Sigmoid colon (tissue), 7 donors: ENCODE results near the gene EFHD1. TPM values are rescaled to one million over a fixed set of nuclear protein-coding genes. Genes with fewer than 3 reads are reported as not detected.

Source experiments
- DNase-seq: peaks from one replicate; pipeline ENCODE4 v3.0.0-alpha.2; 2019
- H3K27ac ChIP-seq, 4 donors: fragments of 200-600 bp; sonication (generic); one replicate each; pipeline ENCODE4 v1.5.1; 2016 to 2019; ENCODE audit warnings: mild to moderate bottlenecking in 1 of 4
- H3K27me3 ChIP-seq, 3 donors: fragments of 200-600 bp; sonication (generic); one replicate each; pipeline ENCODE4 v1.5.1; 2019; ENCODE audit warnings: mild to moderate bottlenecking in 1 of 3
- H3K36me3 ChIP-seq, 4 donors: fragments of 200-600 bp; sonication (generic); one replicate each; pipeline ENCODE4 v1.5.1; 2016 to 2019
- H3K4me1 ChIP-seq, 4 donors: fragments of 200-600 bp; sonication (generic); one replicate each; pipeline ENCODE4 v1.5.1; 2017 to 2019
- H3K4me3 ChIP-seq, 4 donors: fragments of 200-600 bp; sonication (generic); one replicate each; pipeline ENCODE4 v1.5.1; 2017 to 2019; ENCODE audit warnings: mild to moderate bottlenecking in 2 of 4, moderate library complexity in 1 of 4
- H3K9me3 ChIP-seq, 4 donors: fragments of 200-600 bp in 3 of 4; sonication (generic) in 3 of 4; one replicate each; pipeline versions ENCODE4 v1.5.1 to v1.6.1; 2013 to 2019
- CTCF ChIP-seq, 4 experiments: fragments of 450-650 bp in 3 of 4; fragments of 200-600 bp in 1 of 4; IDR thresholded peaks; one replicate each; pipeline ENCODE4 v1.5.1; 2016 to 2019; ENCODE audit warnings: antibody characterized with exemption in 4 of 4, mild to moderate bottlenecking in 3 of 4, moderate library complexity in 2 of 4
- EP300 ChIP-seq, 4 donors: sonication (generic); formaldehyde crosslinking; IDR thresholded peaks; one replicate each; pipeline ENCODE4 v1.6.1; 2017; ENCODE audit warnings: antibody characterized with exemption in 4 of 4
- POLR2A ChIP-seq, 2 donors: fragments of 450-650 bp; IDR thresholded peaks; one replicate each; pipeline ENCODE4 v1.6.1; 2016; ENCODE audit warnings: antibody characterized with exemption in 2 of 2, mild to moderate bottlenecking in 2 of 2, moderate library complexity in 2 of 2
- POLR2AphosphoS5 ChIP-seq, 4 donors: sonication (generic); formaldehyde crosslinking; IDR thresholded peaks; one replicate each; pipeline ENCODE4 v1.6.1; 2017; ENCODE audit warnings: antibody characterized with exemption in 4 of 4
- WGBS, 2 donors: extraction: QIAGEN DNeasy Blood & Tissue Kit; methylation state at CpG; one replicate each; pipeline ENCODE4 v1.1.7; 2013; 5-methylcytosine and 5-hydroxymethylcytosine counted together
- intact Hi-C: fragments of 100-400 bp; cut with DNase I; formaldehyde crosslinking; loops from one replicate; pipeline ENCODE4 v1.15.1; 2023
- polyA plus RNA-seq, 3 donors: library from polyadenylated mRNA; stranded (reverse); fragments of 200-250 nt; gene quantifications; one replicate each; pipeline ENCODE4 v1.2.3, GENCODE V29; 2013
- small RNA-seq, 3 donors: library from RNA; depleted of rRNA; stranded (forward); fragments of <200 nt; gene quantifications; one replicate each; pipeline ENCODE3, GENCODE V24; 2016
- total RNA-seq, 4 donors: library from RNA; depleted of rRNA; stranded (reverse); fragments of >200 nt; gene quantifications; one replicate each; pipeline ENCODE4 v1.1.0, GENCODE V29; 2016
- donor health status: healthy with polysubstance abuse.
- donor health status: Bipolar disorder and iron deficiency.
- donor health status: healthy.

The EFHD1 gene
- total and polyA plus RNA-seq, 7 donors: 0.92 to 8.7 (median 4.2) TPM

- Histone ChIP-seq H3K4me3 (no peak overlapping the region), H3K4me1 (peaks cover 0 to 6% (median 1%) of the 10 kb centered on the region in 4 donors), H3K9me3 (no peaks in the 10 kb centered on the region), H3K27me3 (no peaks in the 10 kb centered on the region), H3K27ac (no peak overlapping the region), H3K36me3 (peaks cover 12 to 21% (median 14%) of the 10 kb centered on the region in 4 donors)
- WGBS, 2 donors: 74 to 84% methylated on average over 2 of the region's 2 CpGs
- DNase-seq: no peak
- TF ChIP-seq EP300 (IDR thresholded peaks at IDR 0.05) (no peak), POLR2AphosphoS5 (IDR thresholded peaks at IDR 0.05) (no peak), CTCF (IDR thresholded peaks at IDR 0.05) (no peak), POLR2A (IDR thresholded peaks at IDR 0.05) (no peak)
- intact Hi-C loops: no loop called here
Observed at GRCh38 chr2:232721261-232721660, 87.9 kb downstream of the EFHD1 start.

- Histone ChIP-seq H3K4me1 (peaks cover 0 to 6% (median 1%) of the 10 kb centered on the region in 4 donors), H3K9me3 (no peaks in the 10 kb centered on the region), H3K27me3 (no peaks in the 10 kb centered on the region), H3K4me3 (no peak overlapping the region), H3K27ac (no peak overlapping the region), H3K36me3 (peaks cover 12 to 24% (median 14%) of the 10 kb centered on the region in 4 donors)
- TF ChIP-seq POLR2A (IDR thresholded peaks at IDR 0.05): no peak
- TF ChIP-seq CTCF (IDR thresholded peaks at IDR 0.05): no peak
- no peak for TF ChIP-seq EP300 (IDR thresholded peaks at IDR 0.05)
- no peak for TF ChIP-seq POLR2AphosphoS5 (IDR thresholded peaks at IDR 0.05)
- DNase-seq: no peak
- intact Hi-C loops: no loop called here
- WGBS, 2 donors: 73 to 90% methylated on average over 2 of the region's 2 CpGs
Observed at GRCh38 chr2:232721882-232722281, 88.5 kb downstream of the EFHD1 start.

GRCh38 chr2:232723027-232723426 lies 89.6 kb downstream of the EFHD1 start:
- H3K27ac ChIP-seq: no peak overlapping the region
- H3K36me3 ChIP-seq: peaks cover 10 to 34% (median 13%) of the 10 kb centered on the region in 4 donors
- intact Hi-C loops: no loop called here
- WGBS, 2 donors: 89 to 96% methylated on average over 1 of the region's 1 CpG
- H3K27me3 ChIP-seq: no peaks in the 10 kb centered on the region
- peaks cover 0 to 6% (median 0%) of the 10 kb centered on the region in 4 donors for H3K4me1 ChIP-seq
- no peak for DNase-seq
- H3K9me3 ChIP-seq: no peaks in the 10 kb centered on the region
- no peak overlapping the region for H3K4me3 ChIP-seq
- TF ChIP-seq CTCF (IDR thresholded peaks at IDR 0.05) (no peak), EP300 (IDR thresholded peaks at IDR 0.05) (no peak), POLR2AphosphoS5 (IDR thresholded peaks at IDR 0.05) (no peak)

- intact Hi-C loops: no loop called here
- no peaks in the 10 kb centered on the region for H3K9me3 ChIP-seq
- peaks cover 10 to 48% (median 13%) of the 10 kb centered on the region in 4 donors for H3K36me3 ChIP-seq
- 97% methylated on average over 3 of the region's 3 CpGs for WGBS, 2 donors
- H3K4me3 ChIP-seq: no peak overlapping the region
- no peaks in the 10 kb centered on the region for H3K27me3 ChIP-seq
- DNase-seq: no peak
- no peak for TF ChIP-seq EP300 (IDR thresholded peaks at IDR 0.05)
- peaks cover 0 to 20% (median 8%) of the 10 kb centered on the region in 4 donors for H3K4me1 ChIP-seq
- H3K27ac ChIP-seq: no peak overlapping the region
Observed at GRCh38 chr2:232728785-232729184, 95.4 kb downstream of the EFHD1 start.

GRCh38 chr2:232731470-232731869 lies 98.1 kb downstream of the EFHD1 start:
- TF ChIP-seq POLR2AphosphoS5 (IDR thresholded peaks at IDR 0.05) (no peak), EP300 (IDR thresholded peaks at IDR 0.05) (no peak), POLR2A (IDR thresholded peaks at IDR 0.05) (no peak), CTCF (IDR thresholded peaks at IDR 0.05) (no peak)
- Histone ChIP-seq H3K27me3 (no peaks in the 10 kb centered on the region), H3K36me3 (peaks cover 0 to 50% (median 0%) of the 10 kb centered on the region in 4 donors), H3K27ac (no peak overlapping the region), H3K4me3 (no peak overlapping the region), H3K9me3 (no peaks in the 10 kb centered on the region), H3K4me1 (peaks cover 0 to 20% (median 8%) of the 10 kb centered on the region in 4 donors)
- DNase-seq: no peak
- intact Hi-C loops: no loop called here
- 88 to 94% methylated on average over 2 of the region's 2 CpGs for WGBS, 2 donors

Small RNA genes within 50 kb of the gene (small RNA-seq; reads per million reads assigned to genes)
- 0 to 0.42 (median 0) reads per million in 3 donors for gene RN7SL359P

Other genes with a start within 250 kb of the EFHD1 start
- gene ALPG, start 226.8 kb upstream of the EFHD1 start, total RNA-seq: not detected
- under 1 TPM in 1 of 3 donors, not detected in 2; 0.10 TPM for gene ALPG, start 226.8 kb upstream of the EFHD1 start, polyA plus RNA-seq
- gene ALPI, start 177.5 kb upstream of the EFHD1 start, total RNA-seq: not detected
- 10 to 100 TPM in 1 of 3 donors, 1 to 10 TPM in 2; 5.3 to 10.2 (median 7.2) TPM for gene ALPI, start 177.5 kb upstream of the EFHD1 start, polyA plus RNA-seq
- 1 to 10 TPM in 2 of 4 donors, under 1 TPM in 2; 0.16 to 6.1 (median 1.0) TPM for gene ECEL1, start 145.8 kb upstream of the EFHD1 start, total RNA-seq
- under 1 TPM in 1 of 3 donors, not detected in 2; 0.61 TPM for gene ECEL1, start 145.8 kb upstream of the EFHD1 start, polyA plus RNA-seq
- not detected for gene PRSS56, start 113.2 kb upstream of the EFHD1 start, total RNA-seq
- not detected for gene PRSS56, start 113.2 kb upstream of the EFHD1 start, polyA plus RNA-seq
- not detected for gene CHRND, start 107.4 kb upstream of the EFHD1 start, total RNA-seq
- not detected for gene CHRND, start 107.4 kb upstream of the EFHD1 start, polyA plus RNA-seq
- not detected for gene CHRNG, start 93.9 kb upstream of the EFHD1 start, total RNA-seq
- gene CHRNG, start 93.9 kb upstream of the EFHD1 start, polyA plus RNA-seq: not detected
- gene TIGD1, start 83.0 kb upstream of the EFHD1 start, total RNA-seq: 1 to 10 TPM; 2.1 to 4.2 (median 3.1) TPM
- 1 to 10 TPM in 1 of 3 donors, under 1 TPM in 2; 0.23 to 3.4 (median 0.60) TPM for gene TIGD1, start 83.0 kb upstream of the EFHD1 start, polyA plus RNA-seq
- 10 to 100 TPM; 42.5 to 55.1 (median 48.4) TPM for gene EIF4E2, start 82.9 kb upstream of the EFHD1 start, total RNA-seq
- gene EIF4E2, start 82.9 kb upstream of the EFHD1 start, polyA plus RNA-seq: 100 to 1,000 TPM in 1 of 3 donors, 10 to 100 TPM in 2; 85.5 to 131 (median 98.5) TPM
- gene GIGYF2, start 63.7 kb downstream of the EFHD1 start, total RNA-seq: 10 to 100 TPM; 62.9 to 90.0 (median 74.9) TPM
- gene GIGYF2, start 63.7 kb downstream of the EFHD1 start, polyA plus RNA-seq: 10 to 100 TPM; 10.2 to 24.6 (median 16.6) TPM
- gene KCNJ13, start 143.0 kb downstream of the EFHD1 start, total RNA-seq: not detected
- under 1 TPM in 2 of 3 donors, not detected in 1; 0.03 to 0.92 TPM for gene KCNJ13, start 143.0 kb downstream of the EFHD1 start, polyA plus RNA-seq
- gene SNORC, start 236.7 kb downstream of the EFHD1 start, total RNA-seq: 1 to 10 TPM in 2 of 4 donors, under 1 TPM in 2; under 0.01 to 1.9 (median 0.71) TPM
- 10 to 100 TPM in 1 of 3 donors, 1 to 10 TPM in 2; 7.2 to 13.2 (median 8.8) TPM for gene SNORC, start 236.7 kb downstream of the EFHD1 start, polyA plus RNA-seq